Hepatocyte (in vitro differentiated cells): ENCODE measurements around the gene SYT12.
"Not testable (repeated sequence)": the region's sequence is repeated elsewhere in the genome, so short reads cannot be mapped to it uniquely, and the experiment has no call there.

ENCODE experiments used
- CTCF ChIP-seq: fragments of 200-600 bp; sonication (generic); IDR thresholded peaks from 2 replicates; pipeline ENCODE4 v1.5.1; 2016; ENCODE audit warnings: antibody characterized with exemption, mild to moderate bottlenecking; ENCODE audit not compliant: poor library complexity
- EZH2 ChIP-seq: fragments of 200-600 bp; sonication (generic); IDR thresholded peaks from 2 replicates; pipeline ENCODE4 v1.6.1; 2016; ENCODE audit warnings: antibody characterized with exemption, mild to moderate bottlenecking, borderline replicate concordance

- not testable (repeated sequence) for TF ChIP-seq CTCF, EZH2
Observed at GRCh38 chr11:66988741-66989140, 34.2 kb upstream of the SYT12 start.
